ENCODE data around the gene ABCC11.

- no peak for TF ChIP-seq POLR2A (IDR thresholded peaks at IDR 0.05)
- TF ChIP-seq, protein P1, sequence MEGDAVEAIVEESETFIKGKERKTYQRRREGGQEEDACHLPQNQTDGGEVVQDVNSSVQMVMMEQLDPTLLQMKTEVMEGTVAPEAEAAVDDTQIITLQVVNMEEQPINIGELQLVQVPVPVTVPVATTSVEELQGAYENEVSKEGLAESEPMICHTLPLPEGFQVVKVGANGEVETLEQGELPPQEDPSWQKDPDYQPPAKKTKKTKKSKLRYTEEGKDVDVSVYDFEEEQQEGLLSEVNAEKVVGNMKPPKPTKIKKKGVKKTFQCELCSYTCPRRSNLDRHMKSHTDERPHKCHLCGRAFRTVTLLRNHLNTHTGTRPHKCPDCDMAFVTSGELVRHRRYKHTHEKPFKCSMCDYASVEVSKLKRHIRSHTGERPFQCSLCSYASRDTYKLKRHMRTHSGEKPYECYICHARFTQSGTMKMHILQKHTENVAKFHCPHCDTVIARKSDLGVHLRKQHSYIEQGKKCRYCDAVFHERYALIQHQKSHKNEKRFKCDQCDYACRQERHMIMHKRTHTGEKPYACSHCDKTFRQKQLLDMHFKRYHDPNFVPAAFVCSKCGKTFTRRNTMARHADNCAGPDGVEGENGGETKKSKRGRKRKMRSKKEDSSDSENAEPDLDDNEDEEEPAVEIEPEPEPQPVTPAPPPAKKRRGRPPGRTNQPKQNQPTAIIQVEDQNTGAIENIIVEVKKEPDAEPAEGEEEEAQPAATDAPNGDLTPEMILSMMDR (IDR thresholded peaks at IDR 0.05): no peak
Measured at GRCh38 chr16:48210747-48211146, 36.6 kb downstream of the ABCC11 start.
